Transverse colon (tissue), 4 donors: ENCODE measurements around the gene PTPRN2. TPM values are rescaled to one million over a fixed set of nuclear protein-coding genes. Genes with fewer than 3 reads are reported as not detected.

Experiments used
- DNase-seq: peaks from one replicate; pipeline ENCODE4 v3.0.0-alpha.2; 2019
- H3K27ac ChIP-seq, 4 donors: fragments of 200-600 bp; sonication (generic); 2 replicates each; pipeline ENCODE4 v1.5.1; 2016 to 2018; ENCODE audit warnings: inconsistent platforms in 4 of 4
- H3K27me3 ChIP-seq: fragments of 200-600 bp; sonication (generic); 2 replicates; pipeline ENCODE4 v1.5.1; 2017; ENCODE audit warnings: inconsistent platforms
- H3K36me3 ChIP-seq, 4 donors: fragments of 200-600 bp; sonication (generic); 2 replicates each; pipeline ENCODE4 v1.5.1; 2017 to 2019; ENCODE audit warnings: inconsistent platforms in 4 of 4
- H3K4me1 ChIP-seq, 4 donors: fragments of 200-600 bp; sonication (generic); 2 replicates each; pipeline ENCODE4 v1.5.1; 2017 to 2020; ENCODE audit warnings: inconsistent platforms in 4 of 4
- H3K4me3 ChIP-seq, 4 donors: fragments of 200-600 bp; sonication (generic); 1 replicate in 1 of 4; 2 replicates in 3 of 4; pipeline versions ENCODE4 v1.5.1 to v1.6.1; 2017 to 2019; ENCODE audit warnings: inconsistent platforms in 4 of 4
- H3K9me3 ChIP-seq, 2 donors: fragments of 200-600 bp; sonication (generic); 2 replicates each; pipeline ENCODE4 v1.5.1; 2017 to 2019; ENCODE audit warnings: inconsistent platforms in 2 of 2
- CTCF ChIP-seq, 5 experiments: fragments of 200-600 bp in 3 of 5; fragments of 450-650 bp in 2 of 5; sonication (generic) in 3 of 5; IDR thresholded peaks; 1 replicate in 2 of 5; 2 replicates in 3 of 5; pipeline ENCODE4 v1.5.1; 2016 to 2017; ENCODE audit warnings: antibody characterized with exemption in 5 of 5, inconsistent platforms in 3 of 5, mild to moderate bottlenecking in 2 of 5, moderate library complexity in 1 of 5
- EP300 ChIP-seq: sonication (generic); formaldehyde crosslinking; IDR thresholded peaks from one replicate; pipeline ENCODE4 v1.6.1; 2017; ENCODE audit warnings: antibody characterized with exemption, low read depth
- POLR2A ChIP-seq: fragments of 450-650 bp; IDR thresholded peaks from one replicate; pipeline ENCODE4 v1.6.1; 2016; ENCODE audit warnings: antibody characterized with exemption, mild to moderate bottlenecking, moderate library complexity
- POLR2AphosphoS5 ChIP-seq, 3 donors: sonication (generic); formaldehyde crosslinking; IDR thresholded peaks; one replicate each; pipeline ENCODE4 v1.6.1; 2016; ENCODE audit warnings: antibody characterized with exemption in 3 of 3
- WGBS, 2 donors: methylation state at CpG; one replicate each; pipeline ENCODE4 v1.1.5; 2018; ENCODE audit warnings: low coverage in 1 of 2; 5-methylcytosine and 5-hydroxymethylcytosine counted together
- in situ Hi-C, 4 donors: fragments of 200-750 bp; cut with MboI; loops; one replicate each; pipeline versions ENCODE4 v1.15.0 to v1.15.1; 2017; ENCODE audit warnings: low sequenced_read_pairs in 3 of 4, low pct_ligation_motif_present in 1 of 4, low pct_unique_long_range_greater_than_20kb in 1 of 4
- intact Hi-C: fragments of 100-400 bp; cut with DNase I; formaldehyde crosslinking; loops from one replicate; pipeline ENCODE4 v1.15.1; 2023; ENCODE audit warnings: low total_unique reads
- total RNA-seq, 4 donors: library from RNA; depleted of rRNA; stranded (reverse); fragments of >200 nt; gene quantifications; one replicate each; pipeline ENCODE4 v1.1.0, GENCODE V29; 2016

PTPRN2 gene
- total RNA-seq, 4 donors from 2014 or later: 15.4 to 31.1 (median 21.8) TPM

- in situ Hi-C loops (no loop called here), intact Hi-C loops (no loop called here)
- no peaks in the 10 kb centered on the region for H3K9me3 ChIP-seq
- DNase-seq: no peak
- peaks cover 4% of the 10 kb centered on the region for H3K27me3 ChIP-seq
- 78% methylated on average over 23 of the region's 27 CpGs; no CpG with 5 or more reads in 1 of the 2 donors for WGBS, 2 donors
- H3K4me1 ChIP-seq: no peaks in the 10 kb centered on the region
- TF ChIP-seq POLR2A (no peak), EP300 (no peak), POLR2AphosphoS5 (IDR thresholded peaks at IDR 0.05) (no peak), CTCF (IDR thresholded peaks at IDR 0.05) (no peak)
- H3K36me3 ChIP-seq: no peaks in the 10 kb centered on the region
- H3K4me3 ChIP-seq: no peak overlapping the region
- H3K27ac ChIP-seq: no peak overlapping the region
These were observed 1088.3 kb downstream of the PTPRN2 start for GRCh38 chr7:157499121-157499834.

GRCh38 chr7:157498657-157499056, 1089.0 kb downstream of the PTPRN2 start:
- WGBS, 2 donors: 75 to 81% methylated on average over 4 to 12 of the region's 12 CpGs
- in situ Hi-C loops: no loop called here
- Histone ChIP-seq H3K4me3 (no peak overlapping the region), H3K36me3 (no peaks in the 10 kb centered on the region), H3K4me1 (no peaks in the 10 kb centered on the region), H3K27me3 (peaks cover 4% of the 10 kb centered on the region), H3K27ac (no peak overlapping the region), H3K9me3 (no peaks in the 10 kb centered on the region)
- TF ChIP-seq EP300 (no peak), POLR2AphosphoS5 (IDR thresholded peaks at IDR 0.05) (no peak), CTCF (IDR thresholded peaks at IDR 0.05) (no peak), POLR2A (no peak)
- DNase-seq: no peak
- intact Hi-C loops: no loop called here

GRCh38 chr7:157497744-157498651, 1089.6 kb downstream of the PTPRN2 start:
- WGBS, 2 donors: 58 to 72% methylated on average over 4 to 33 of the region's 33 CpGs
- no peaks in the 10 kb centered on the region for H3K4me1 ChIP-seq
- no peak overlapping the region for H3K27ac ChIP-seq
- peaks cover 4% of the 10 kb centered on the region for H3K27me3 ChIP-seq
- DNase-seq: no peak
- H3K9me3 ChIP-seq: no peaks in the 10 kb centered on the region
- H3K4me3 ChIP-seq: no peak overlapping the region
- intact Hi-C loops (no loop called here), in situ Hi-C loops (no loop called here)
- no peak for TF ChIP-seq POLR2A
- no peak for TF ChIP-seq EP300
- no peak for TF ChIP-seq POLR2AphosphoS5 (IDR thresholded peaks at IDR 0.05)
- no peak for TF ChIP-seq CTCF (IDR thresholded peaks at IDR 0.05)
- no peaks in the 10 kb centered on the region for H3K36me3 ChIP-seq

- in situ Hi-C loops: no loop called here
- 81% methylated on average over 8 of the region's 8 CpGs; no CpG with 5 or more reads in 1 of the 2 donors for WGBS, 2 donors
These were observed 1090.3 kb downstream of the PTPRN2 start for GRCh38 chr7:157497367-157497743.

More at GRCh38 chr7:157497367-157497743, 1090.3 kb downstream of the PTPRN2 start:
- Histone ChIP-seq H3K4me1 (no peaks in the 10 kb centered on the region), H3K36me3 (no peaks in the 10 kb centered on the region), H3K9me3 (no peaks in the 10 kb centered on the region), H3K27me3 (peaks cover 4% of the 10 kb centered on the region), H3K27ac (no peak overlapping the region), H3K4me3 (no peak overlapping the region)
- no peak for DNase-seq
- intact Hi-C loops: no loop called here
- TF ChIP-seq CTCF (IDR thresholded peaks at IDR 0.05): no peak
- TF ChIP-seq POLR2A: no peak
- TF ChIP-seq POLR2AphosphoS5 (IDR thresholded peaks at IDR 0.05): no peak
- TF ChIP-seq EP300: no peak
